K562 treated with DMSO at 1 percent for 4 hours (cell line): Measurements from ENCODE around the gene AMELY. TPM values are rescaled to one million over a fixed set of nuclear protein-coding genes. Genes with fewer than 3 reads are reported as not detected.

Source experiments
- total RNA-seq: library from RNA; unstranded; fragments of 300-600 nt; gene quantifications from 2 replicates; pipeline ENCODE4 v1.2.3, GENCODE V29; 2022; ENCODE audit not compliant: insufficient read depth

AMELY gene, protein sequence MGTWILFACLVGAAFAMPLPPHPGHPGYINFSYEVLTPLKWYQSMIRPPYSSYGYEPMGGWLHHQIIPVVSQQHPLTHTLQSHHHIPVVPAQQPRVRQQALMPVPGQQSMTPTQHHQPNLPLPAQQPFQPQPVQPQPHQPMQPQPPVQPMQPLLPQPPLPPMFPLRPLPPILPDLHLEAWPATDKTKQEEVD
- not detected in 2 replicates for total RNA-seq

DNA sequence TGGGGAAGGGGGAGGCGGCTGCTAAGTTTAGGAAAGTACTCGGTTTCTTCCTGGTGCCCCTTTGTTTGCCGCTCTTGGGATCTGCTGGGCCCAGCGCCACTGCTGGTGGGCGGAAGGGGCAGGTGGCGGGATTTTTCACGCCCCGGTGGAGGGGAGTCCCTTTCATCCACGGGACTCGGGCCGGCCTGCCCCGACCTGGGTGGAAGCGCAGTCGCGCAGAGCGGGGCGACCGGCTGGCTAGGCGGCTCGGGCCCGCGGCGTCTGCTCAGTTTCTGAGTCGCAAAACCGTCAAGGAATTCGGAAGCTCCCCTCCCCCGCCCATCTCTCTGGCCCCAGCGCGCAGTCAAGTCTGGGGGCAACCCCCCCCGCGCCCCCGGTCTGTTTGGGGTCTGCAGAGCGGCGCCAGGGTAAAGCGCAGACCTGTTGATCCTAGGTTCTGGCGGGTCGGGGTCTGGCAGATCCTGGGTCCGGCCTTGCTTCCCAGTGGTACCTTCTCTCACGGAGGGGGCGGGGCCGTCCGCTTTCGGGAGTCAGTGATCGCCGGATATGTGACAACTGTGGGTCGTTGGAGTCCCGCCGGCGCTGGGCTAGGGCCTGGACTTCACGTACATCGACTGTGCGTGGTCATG is at the start of gene AMELY:
Gene AMELY, minus strand, starts transcription at position 500 of the 629 bp plus-strand sequence. CDS start 39,144 bp downstream, outside the sequence.

GRCh38 chrY:6910372-6911252 is 940 bp downstream of the AMELY start, which contains the start of gene TBL1Y:
Gene TBL1Y (plus strand): TSS chrY:6910697. CDS start chrY:7025085, 114,388 bp downstream.

Other genes starting within 250 kb of the AMELY start
- not detected in 2 replicates for gene TBL1Y, start 1.1 kb downstream of the AMELY start, total RNA-seq